Measurements from ENCODE around the gene S100PBP. TPM values are rescaled to one million over a fixed set of nuclear protein-coding genes. Genes with fewer than 3 reads are reported as not detected.

S100PBP gene
- total and polyA plus RNA-seq, 2 donors from 2014 or later: 14.3 to 40.1 TPM

GRCh38 chr1:32811265-32811664 is 6.2 kb upstream of the S100PBP start:
- Histone ChIP-seq H3K27ac (ENCODE audit: low read depth in 2 of 2, low read length in 2 of 2) (no peak overlapping the region), H3K27me3 (ENCODE audit: control insufficient read depth, insufficient read depth, low read length) (no peaks in the 10 kb centered on the region), H3K36me3 (ENCODE audit: control insufficient read depth in 2 of 3, insufficient read depth in 3 of 3, low read length in 3 of 3) (peaks cover 0 to 11% (median 8%) of the 10 kb centered on the region in 3 donors), H3K4me1 (ENCODE audit: control insufficient read depth in 2 of 3, insufficient read depth in 2 of 3, low read depth in 1 of 3, low read length in 3 of 3) (peaks cover 0 to 3% (median 0%) of the 10 kb centered on the region in 3 donors), H3K9ac (ENCODE audit: low read length in 3 of 3) (no peak overlapping the region), H3K9me3 (ENCODE audit: control insufficient read depth in 2 of 3, insufficient read depth in 1 of 3, low read length in 3 of 3) (no peaks in the 10 kb centered on the region), H3K4me3 (ENCODE audit: low read length in 3 of 3) (no peak overlapping the region)
- FAIRE-seq: no peak
- no peak for DNase-seq
- intact Hi-C loops (cut with DNase I): no loop called here
- no peak for TF ChIP-seq CTCF (IDR thresholded peaks at IDR 0.05; ENCODE audit: borderline replicate concordance, extremely low read depth, insufficient read depth)

- no peak for TF ChIP-seq CTCF (IDR thresholded peaks at IDR 0.05; ENCODE audit: borderline replicate concordance, extremely low read depth, insufficient read depth)
- DNase-seq: no peak
- intact Hi-C loops (cut with DNase I): no loop called here
These were observed 5.5 kb upstream of the S100PBP start for GRCh38 chr1:32811917-32812316.

GRCh38 chr1:32813941-32814739 is 3.3 kb upstream of the S100PBP start:
- H3K27ac ChIP-seq (ENCODE audit: low read depth in 2 of 2, low read length in 2 of 2): no peak overlapping the region

More at GRCh38 chr1:32811917-32812316, 5.5 kb upstream of the S100PBP start:
- no peaks in the 10 kb centered on the region for H3K9me3 ChIP-seq (ENCODE audit: control insufficient read depth in 2 of 3, insufficient read depth in 1 of 3, low read length in 3 of 3)
- no peak for FAIRE-seq
- H3K4me3 ChIP-seq (ENCODE audit: low read length in 3 of 3): no peak overlapping the region
- H3K4me1 ChIP-seq (ENCODE audit: control insufficient read depth in 2 of 3, insufficient read depth in 2 of 3, low read depth in 1 of 3, low read length in 3 of 3): peaks cover 0 to 3% (median 0%) of the 10 kb centered on the region in 3 donors
- no peak overlapping the region for H3K9ac ChIP-seq (ENCODE audit: low read length in 3 of 3)
- H3K27ac ChIP-seq (ENCODE audit: low read depth in 2 of 2, low read length in 2 of 2): no peak overlapping the region
- H3K27me3 ChIP-seq (ENCODE audit: control insufficient read depth, insufficient read depth, low read length): no peaks in the 10 kb centered on the region
- peaks cover 0 to 11% (median 3%) of the 10 kb centered on the region in 3 donors for H3K36me3 ChIP-seq (ENCODE audit: control insufficient read depth in 2 of 3, insufficient read depth in 3 of 3, low read length in 3 of 3)

More at GRCh38 chr1:32813941-32814739, 3.3 kb upstream of the S100PBP start:
- Histone ChIP-seq H3K9me3 (ENCODE audit: control insufficient read depth in 2 of 3, insufficient read depth in 1 of 3, low read length in 3 of 3) (no peaks in the 10 kb centered on the region), H3K27me3 (ENCODE audit: control insufficient read depth, insufficient read depth, low read length) (no peaks in the 10 kb centered on the region), H3K9ac (ENCODE audit: low read length in 3 of 3) (no peak overlapping the region), H3K4me1 (ENCODE audit: control insufficient read depth in 2 of 3, insufficient read depth in 2 of 3, low read depth in 1 of 3, low read length in 3 of 3) (peaks cover 0 to 12% (median 6%) of the 10 kb centered on the region in 3 donors), H3K36me3 (ENCODE audit: control insufficient read depth in 2 of 3, insufficient read depth in 3 of 3, low read length in 3 of 3) (peaks cover 0 to 11% (median 2%) of the 10 kb centered on the region in 3 donors), H3K4me3 (ENCODE audit: low read length in 3 of 3) (no peak overlapping the region)
- FAIRE-seq (no peak), DNase-seq (no peak)
- TF ChIP-seq CTCF (IDR thresholded peaks at IDR 0.05; ENCODE audit: borderline replicate concordance, extremely low read depth, insufficient read depth): no peak
- intact Hi-C loops (cut with DNase I): no loop called here
